Endodermal cell (in vitro differentiated cells): ENCODE data around the gene PPP1R2B. TPM values are rescaled to one million over a fixed set of nuclear protein-coding genes. Genes with fewer than 3 reads are reported as not detected.
"Not testable (repeated sequence)": the region's sequence is repeated elsewhere in the genome, so short reads cannot be mapped to it uniquely, and the experiment has no call there.

Experiments used
- DNase-seq: peaks from one replicate; pipeline ENCODE4 v3.0.0-alpha.2; 2017
- H3K27ac ChIP-seq: 2 replicates; pipeline ENCODE4 v1.5.1; 2013; ENCODE audit warnings: mild to moderate bottlenecking, low read depth, low read length, moderate library complexity
- H3K27me3 ChIP-seq: 2 replicates; pipeline ENCODE4 v1.6.1; 2013; ENCODE audit warnings: mild to moderate bottlenecking, low read length, moderate library complexity; ENCODE audit not compliant: insufficient read depth, control insufficient read depth, poor library complexity, severe bottlenecking
- H3K36me3 ChIP-seq: 2 replicates; pipeline ENCODE4 v1.7.0; 2013; ENCODE audit warnings: mild to moderate bottlenecking, low read length, moderate library complexity; ENCODE audit not compliant: control insufficient read depth, insufficient read depth
- H3K4me1 ChIP-seq: one replicate; pipeline ENCODE4 v1.7.0; 2013; ENCODE audit warnings: low read length; ENCODE audit not compliant: control insufficient read depth, insufficient read depth
- H3K4me3 ChIP-seq: 2 replicates; pipeline ENCODE4 v1.5.1; 2013; ENCODE audit warnings: mild to moderate bottlenecking, low read length, moderate library complexity
- H3K9ac ChIP-seq: 2 replicates; pipeline ENCODE4 v1.6.1; 2013; ENCODE audit warnings: mild to moderate bottlenecking, low read length, moderate library complexity; ENCODE audit not compliant: poor library complexity, severe bottlenecking; ENCODE audit errors: extremely low read depth
- H3K9me3 ChIP-seq: 2 replicates; pipeline ENCODE4 v1.6.1; 2013; ENCODE audit warnings: mild to moderate bottlenecking, low read length, moderate library complexity; ENCODE audit not compliant: control insufficient read depth
- H3K27ac Mint-ChIP-seq: 2 replicates; pipeline ENCODE4 v1.8.0; 2020; ENCODE audit warnings: mixed read lengths
- H3K27me3 Mint-ChIP-seq: 2 replicates; pipeline ENCODE4 v1.8.0; 2021; ENCODE audit warnings: mild to moderate bottlenecking, mixed read lengths; ENCODE audit not compliant: insufficient read depth
- H3K36me3 Mint-ChIP-seq: 2 replicates; pipeline ENCODE4 v1.8.0; 2020; ENCODE audit warnings: low read depth, mixed read lengths
- H3K4me1 Mint-ChIP-seq: 2 replicates; pipeline ENCODE4 v1.8.0; 2020; ENCODE audit warnings: mixed read lengths
- H3K4me3 Mint-ChIP-seq: 2 replicates; pipeline ENCODE4 v1.8.0; 2020; ENCODE audit warnings: mild to moderate bottlenecking, moderate library complexity, mixed read lengths
- H3K9me3 Mint-ChIP-seq: 2 replicates; pipeline ENCODE4 v1.8.0; 2020; ENCODE audit warnings: mild to moderate bottlenecking, mixed read lengths
- CTCF ChIP-seq: fragments of 200-600 bp; sonication (generic); conservative IDR thresholded peaks from 2 replicates; pipeline ENCODE4 v1.5.0; 2021; ENCODE audit warnings: antibody characterized with exemption, mild to moderate bottlenecking
- WGBS, 2 experiments: methylation state at CpG; one replicate each; pipeline versions ENCODE4 v1.1.5 to v1.1.7; 2013; ENCODE audit warnings: missing lambda C conversion rate in 2 of 2, mixed read lengths in 1 of 2; ENCODE audit not compliant: insufficient coverage in 1 of 2, insufficient read length in 1 of 2; 5-methylcytosine and 5-hydroxymethylcytosine counted together
- total RNA-seq, 2 donors: library from RNA; stranded (reverse); fragmentation: NEBNext Ultra II Directional in 1 of 2; extraction: Animal tissue kit (Norgen Biotek cat#: 25700) in 1 of 2; gene quantifications; 2 replicates in 1 of 2; 3 replicates in 1 of 2; pipeline ENCODE4 v1.2.1, GENCODE V29; 2021

Gene PPP1R2B
- total RNA-seq, 2 donors from 2014 or later: not detected

GRCh38 chr5:156838961-156839360, 11.1 kb upstream of the PPP1R2B start:
- H3K4me3 Mint-ChIP-seq: no peak overlapping the region
- no peaks in the 10 kb centered on the region for H3K27me3 ChIP-seq
- no peaks in the 10 kb centered on the region for H3K9me3 ChIP-seq
- no peaks in the 10 kb centered on the region for H3K27me3 Mint-ChIP-seq
- no peaks in the 10 kb centered on the region for H3K36me3 Mint-ChIP-seq
- no peaks in the 10 kb centered on the region for H3K4me1 ChIP-seq
- WGBS, 2 experiments: 94 to 100% methylated on average over 3 to 5 of the region's 5 CpGs
- no peak for DNase-seq
- H3K9ac ChIP-seq: no peak overlapping the region
- TF ChIP-seq CTCF: no peak
- H3K4me1 Mint-ChIP-seq: no peaks in the 10 kb centered on the region
- no peak overlapping the region for H3K27ac ChIP-seq
- no peak overlapping the region for H3K27ac Mint-ChIP-seq
- no peaks in the 10 kb centered on the region for H3K36me3 ChIP-seq
- no peaks in the 10 kb centered on the region for H3K9me3 Mint-ChIP-seq
- H3K4me3 ChIP-seq: no peak overlapping the region

- H3K27me3 Mint-ChIP-seq: no peaks in the 10 kb centered on the region
- Histone ChIP-seq H3K9me3 (no peaks in the 10 kb centered on the region), H3K9ac (no peak overlapping the region), H3K27me3 (no peaks in the 10 kb centered on the region), H3K36me3 (no peaks in the 10 kb centered on the region), H3K27ac (no peak overlapping the region), H3K4me1 (no peaks in the 10 kb centered on the region), H3K4me3 (no peak overlapping the region)
- H3K4me3 Mint-ChIP-seq: no peak overlapping the region
- no peak for DNase-seq
- no peak overlapping the region for H3K27ac Mint-ChIP-seq
- no peaks in the 10 kb centered on the region for H3K4me1 Mint-ChIP-seq
- H3K9me3 Mint-ChIP-seq: no peaks in the 10 kb centered on the region
- no peaks in the 10 kb centered on the region for H3K36me3 Mint-ChIP-seq
- TF ChIP-seq CTCF: no peak
Observed at GRCh38 chr5:156841737-156842136, 8.4 kb upstream of the PPP1R2B start.

- no peak for TF ChIP-seq CTCF
- Mint-ChIP-seq H3K36me3 (no peaks in the 10 kb centered on the region), H3K27me3 (peaks cover 17% of the 10 kb centered on the region), H3K4me1 (no peaks in the 10 kb centered on the region), H3K4me3 (no peak overlapping the region), H3K9me3 (peaks cover 7% of the 10 kb centered on the region), H3K27ac (no peak overlapping the region)
- 68 to 100% methylated on average over 1 to 2 of the region's 2 CpGs for WGBS, 2 experiments
- H3K27me3 ChIP-seq: no peaks in the 10 kb centered on the region
- no peaks in the 10 kb centered on the region for H3K9me3 ChIP-seq
- H3K36me3 ChIP-seq: no peaks in the 10 kb centered on the region
- no peaks in the 10 kb centered on the region for H3K4me1 ChIP-seq
- DNase-seq: no peak
- no peak overlapping the region for H3K27ac ChIP-seq
- H3K4me3 ChIP-seq: no peak overlapping the region
- H3K9ac ChIP-seq: no peak overlapping the region
Observed at GRCh38 chr5:156846914-156847313, 3.2 kb upstream of the PPP1R2B start.

GRCh38 chr5:156848447-156848846, 1.6 kb upstream of the PPP1R2B start:
- not testable (repeated sequence) for H3K4me3 Mint-ChIP-seq, DNase-seq
- 93% methylated on average over 1 of the region's 1 CpG; no CpG with 5 or more reads in 1 of the 2 experiments for WGBS, 2 experiments

More at GRCh38 chr5:156848447-156848846, 1.6 kb upstream of the PPP1R2B start:
- not testable (repeated sequence) for H3K4me1 ChIP-seq, H3K9me3 ChIP-seq, H3K9me3 Mint-ChIP-seq, H3K9ac ChIP-seq, H3K36me3 Mint-ChIP-seq, H3K27me3 ChIP-seq, H3K4me1 Mint-ChIP-seq, H3K27ac ChIP-seq, H3K27ac Mint-ChIP-seq, H3K36me3 ChIP-seq, H3K4me3 ChIP-seq
- peaks cover 17% of the 10 kb centered on the region for H3K27me3 Mint-ChIP-seq
